H1 (cell line): Measurements from ENCODE around the gene LPP. TPM values are rescaled to one million over a fixed set of nuclear protein-coding genes. Genes with fewer than 3 reads are reported as not detected.

Experiments used
- CTCF ChIA-PET: fragments of 300-600 bp; sonication (Branson Sonifier 250); formaldehyde crosslinking; loops from one replicate; lab custom pipeline; 2021; ENCODE audit not compliant: partially characterized antibody; lab: Charles Lee
- POLR2A ChIA-PET: fragments of 300-600 bp; sonication (Branson Sonifier 250); formaldehyde crosslinking; loops from one replicate; lab custom pipeline; 2021; ENCODE audit warnings: inconsistent platforms; ENCODE audit not compliant: partially characterized antibody; lab: Charles Lee
- DNase-seq, 2 experiments: peaks; one replicate each; pipeline versions ENCODE4 v3.0.0 to v3.0.0-alpha.2; 2010 to 2022; ENCODE audit warnings: low spot score in 2 of 2, low read depth in 1 of 2, mixed read lengths in 1 of 2
- FAIRE-seq: peaks from 2 replicates; lab custom pipeline; 2011; peaks lifted over from hg19 to GRCh38; lab: Jason Lieb, UNC
- H2AFZ ChIP-seq: 2 replicates; pipeline ENCODE4 v1.8.1; 2012; ENCODE audit warnings: low read length, inconsistent platforms
- H2AK5ac ChIP-seq: 2 replicates; pipeline ENCODE4 v1.6.1; 2013; ENCODE audit warnings: low read depth, low read length
- H2BK120ac ChIP-seq: replicated peaks from 2 replicates; pipeline ENCODE3; 2013; ENCODE audit warnings: low read depth, low read length, inconsistent platforms
- H2BK12ac ChIP-seq: 2 replicates; pipeline ENCODE4 v1.6.1; 2013; ENCODE audit warnings: low read depth, low read length
- H2BK15ac ChIP-seq: 2 replicates; pipeline ENCODE4 v1.6.1; 2013; ENCODE audit warnings: low read length
- H2BK20ac ChIP-seq: 2 replicates; pipeline ENCODE4 v1.6.1; 2013; ENCODE audit warnings: low read length
- H2BK5ac ChIP-seq: 2 replicates; pipeline ENCODE4 v1.6.1; 2013; ENCODE audit warnings: low read depth, low read length
- H3K14ac ChIP-seq: 2 replicates; pipeline ENCODE4 v1.6.1; 2013; ENCODE audit warnings: inconsistent platforms; ENCODE audit not compliant: insufficient read length
- H3K18ac ChIP-seq: 2 replicates; pipeline ENCODE4 v1.6.1; 2013; ENCODE audit warnings: low read length; ENCODE audit errors: extremely low read depth
- H3K23ac ChIP-seq: 2 replicates; pipeline ENCODE4 v1.6.1; 2013; ENCODE audit warnings: inconsistent platforms; ENCODE audit not compliant: insufficient read length
- H3K23me2 ChIP-seq: 2 replicates; pipeline ENCODE4 v1.6.1; 2013; ENCODE audit warnings: low read depth, low read length
- H3K27ac ChIP-seq: 2 replicates; pipeline ENCODE4 v1.6.1; 2011; ENCODE audit warnings: low read depth, low read length, inconsistent platforms
- H3K27me3 ChIP-seq, 4 experiments: replicated peaks in 1 of 4; 1 replicate in 1 of 4; 2 replicates in 3 of 4; pipeline versions ENCODE4 v1.6.1 to v1.8.1; 2011 to 2013; ENCODE audit warnings: low read length in 3 of 4, mild to moderate bottlenecking in 3 of 4, inconsistent platforms in 2 of 4, mixed read lengths in 2 of 4, moderate library complexity in 1 of 4; ENCODE audit not compliant: control insufficient read depth in 3 of 4, insufficient read depth in 3 of 4; ENCODE audit errors: extremely low read depth in 1 of 4
- H3K36me3 ChIP-seq, 4 experiments: 2 replicates each; pipeline versions ENCODE4 v1.6.1 to v1.8.1; 2011 to 2013; ENCODE audit warnings: mild to moderate bottlenecking in 4 of 4, low read length in 3 of 4, moderate library complexity in 2 of 4, control low read depth in 1 of 4, inconsistent platforms in 1 of 4; ENCODE audit not compliant: insufficient read depth in 4 of 4, control insufficient read depth in 2 of 4
- H3K4ac ChIP-seq: replicated peaks from 2 replicates; pipeline ENCODE3; 2013; ENCODE audit warnings: low read length, low read depth, mixed read lengths, inconsistent platforms; ENCODE audit not compliant: insufficient read length
- H3K4me1 ChIP-seq, 4 experiments: replicated peaks in 1 of 4; 1 replicate in 1 of 4; 2 replicates in 3 of 4; pipeline versions ENCODE4 v1.6.1 to v1.8.1; 2011 to 2013; ENCODE audit warnings: low read length in 3 of 4, inconsistent platforms in 2 of 4, mixed read lengths in 1 of 4; ENCODE audit not compliant: insufficient read depth in 4 of 4, control insufficient read depth in 3 of 4
- H3K4me2 ChIP-seq, 2 experiments: 2 replicates each; pipeline versions ENCODE4 v1.6.1 to v1.8.1; 2011 to 2013; ENCODE audit warnings: low read depth in 2 of 2, low read length in 2 of 2, control low read depth in 1 of 2, inconsistent platforms in 1 of 2, mild to moderate bottlenecking in 1 of 2; ENCODE audit not compliant: insufficient read depth in 1 of 2
- H3K4me3 ChIP-seq, 4 experiments: fragments of 200-600, 300-600 bp in 1 of 4; sonication (generic), shearing (Covaris generic), sonication (Bioruptor Twin) in 1 of 4; 2 replicates each; pipeline versions ENCODE4 v1.5.1 to v1.8.1; 2011 to 2016; ENCODE audit warnings: low read length in 4 of 4, low read depth in 3 of 4, control low read depth in 2 of 4, inconsistent platforms in 2 of 4, mild to moderate bottlenecking in 2 of 4, mixed read lengths in 1 of 4, moderate library complexity in 1 of 4; ENCODE audit not compliant: insufficient read depth in 2 of 4; ENCODE audit errors: extremely low read depth in 1 of 4
- H3K56ac ChIP-seq: replicated peaks from 2 replicates; pipeline ENCODE3; 2013; ENCODE audit warnings: low read depth, mild to moderate bottlenecking, mixed read lengths, low read length, inconsistent platforms; ENCODE audit not compliant: insufficient read length
- H3K79me1 ChIP-seq: 2 replicates; pipeline ENCODE4 v1.6.1; 2013; ENCODE audit warnings: low read depth, low read length, control low read depth
- H3K79me2 ChIP-seq, 2 experiments: 2 replicates each; pipeline versions ENCODE4 v1.6.1 to v1.8.1; 2012 to 2013; ENCODE audit warnings: low read length in 2 of 2, mild to moderate bottlenecking in 2 of 2, inconsistent platforms in 1 of 2; ENCODE audit not compliant: insufficient read depth in 2 of 2, control insufficient read depth in 1 of 2
- H3K9ac ChIP-seq, 4 experiments: replicated peaks in 1 of 4; 1 replicate in 1 of 4; 2 replicates in 3 of 4; pipeline versions ENCODE4 v1.6.1 to v1.8.1; 2011 to 2013; ENCODE audit warnings: low read depth in 3 of 4, low read length in 3 of 4, control low read depth in 2 of 4, mild to moderate bottlenecking in 2 of 4, moderate library complexity in 2 of 4, inconsistent platforms in 1 of 4; ENCODE audit errors: extremely low read depth in 1 of 4
- H3K9me3 ChIP-seq, 2 experiments: 2 replicates each; pipeline versions ENCODE4 v1.6.1 to v1.8.1; 2012 to 2013; ENCODE audit warnings: mild to moderate bottlenecking in 2 of 2, moderate library complexity in 2 of 2, control low read depth in 1 of 2, inconsistent platforms in 1 of 2, low read depth in 1 of 2, low read length in 1 of 2, mixed read lengths in 1 of 2; ENCODE audit not compliant: insufficient read depth in 2 of 2
- H4K20me1 ChIP-seq, 2 experiments: replicated peaks in 1 of 2; 2 replicates each; pipeline versions ENCODE3 to v1.8.1; 2011 to 2013; ENCODE audit warnings: inconsistent platforms in 2 of 2, low read length in 2 of 2, mild to moderate bottlenecking in 1 of 2; ENCODE audit not compliant: insufficient read depth in 2 of 2, control insufficient read depth in 1 of 2
- H4K5ac ChIP-seq: 2 replicates; pipeline ENCODE4 v1.6.1; 2013; ENCODE audit warnings: low read length, low read depth, mixed read lengths, inconsistent platforms; ENCODE audit not compliant: insufficient read length
- H4K8ac ChIP-seq: 2 replicates; pipeline ENCODE4 v1.8.0; 2013; ENCODE audit warnings: mild to moderate bottlenecking, moderate library complexity, low read length, inconsistent platforms; ENCODE audit not compliant: insufficient read depth; ENCODE audit errors: extremely low read depth
- H4K91ac ChIP-seq: replicated peaks from 2 replicates; pipeline ENCODE3; 2013; ENCODE audit warnings: low read length, mixed read lengths, inconsistent platforms; ENCODE audit not compliant: insufficient read length
- ASH2L ChIP-seq: fragments of 200-600, 300-600 bp; sonication (generic); IDR thresholded peaks from one replicate; pipeline ENCODE4 v1.7.1; 2017; ENCODE audit warnings: low read length
- CBX8 ChIP-seq: fragments of 300-800, 300-1000 bp; sonication (generic); IDR thresholded peaks from 2 replicates; pipeline ENCODE4 v1.7.1; 2016; ENCODE audit warnings: low read depth, low read length, borderline replicate concordance
- CEBPB ChIP-seq: IDR thresholded peaks from 2 replicates; pipeline ENCODE4 v1.6.1; 2012; ENCODE audit warnings: low read depth, low read length
- CHD1 ChIP-seq: IDR thresholded peaks from 2 replicates; pipeline ENCODE4 v1.6.1; 2012; ENCODE audit warnings: low read depth, low read length, improper control_type of control experiment
- CHD2 ChIP-seq: IDR thresholded peaks from 2 replicates; pipeline ENCODE4 v1.6.1; 2012; ENCODE audit warnings: low read length, improper control_type of control experiment
- GTF2F1 ChIP-seq: IDR thresholded peaks from 2 replicates; pipeline ENCODE4 v1.6.1; 2012; ENCODE audit warnings: low read depth, low read length, improper control_type of control experiment, borderline replicate concordance
- JUND ChIP-seq: IDR thresholded peaks from 2 replicates; pipeline ENCODE4 v1.6.1; 2011; ENCODE audit warnings: mild to moderate bottlenecking, improper control_type of control experiment, low read length
- KDM1A ChIP-seq: fragments of 200-600, 300-600 bp; sonication (generic); IDR thresholded peaks from 2 replicates; pipeline ENCODE4 v1.7.1; 2016; ENCODE audit warnings: mild to moderate bottlenecking, low read length, borderline replicate concordance
- KDM5A ChIP-seq: fragments of 200-600 bp; IDR thresholded peaks from 2 replicates; pipeline ENCODE4 v1.7.1; 2012; ENCODE audit warnings: mild to moderate bottlenecking, low read length, inconsistent platforms, mixed read lengths
- NRF1 ChIP-seq: IDR thresholded peaks from 2 replicates; pipeline ENCODE4 v1.6.1; 2011; ENCODE audit warnings: mild to moderate bottlenecking, low read depth, low read length, improper control_type of control experiment
- SIX5 ChIP-seq: IDR thresholded peaks from 2 replicates; pipeline ENCODE4 v1.6.1; 2011; ENCODE audit warnings: mild to moderate bottlenecking, low read depth, low read length
- SUZ12 ChIP-seq: fragments of 200-600 bp; sonication (generic); IDR thresholded peaks from 2 replicates; pipeline ENCODE4 v1.6.1; 2012; ENCODE audit warnings: mild to moderate bottlenecking, inconsistent platforms, low read length, moderate library complexity, mixed read lengths
- WGBS, 2 experiments: shearing (Covaris generic) in 1 of 2; methylation state at CpG; one replicate each; pipeline versions ENCODE4 v1.1.6 to v1.1.7; 2013 to 2015; ENCODE audit warnings: low lambda C conversion rate in 2 of 2, mixed read lengths in 2 of 2, inconsistent platforms in 1 of 2, low coverage in 1 of 2, missing lambda C conversion rate in 1 of 2; ENCODE audit not compliant: insufficient replicate concordance in 2 of 2, insufficient coverage in 1 of 2, insufficient read length in 1 of 2; ENCODE audit errors: extremely low coverage in 1 of 2, missing lambda C conversion rate in 1 of 2; 5-methylcytosine and 5-hydroxymethylcytosine counted together
- polyA plus RNA-seq, 7 experiments: library from polyadenylated mRNA; depleted of rRNA in 3 of 7; stranded (reverse) in 5 of 7; unstranded in 2 of 7; fragments of >200 nt in 5 of 7; fragments of 200-250 nt in 2 of 7; gene quantifications; 1 replicate in 5 of 7; 2 replicates in 1 of 7; 4 replicates in 1 of 7; pipeline versions ENCODE4 v1.2.1 to v1.2.3, GENCODE V29; 2011 to 2013; ENCODE audit warnings: missing spikeins in 2 of 7, mixed read lengths in 2 of 7
- total RNA-seq: library from RNA; stranded (reverse); fragmentation: NEBNext Ultra II Directional; extraction: Animal tissue kit (Norgen Biotek cat#: 25700); gene quantifications from 2 replicates; pipeline ENCODE4 v1.2.1, GENCODE V29; 2021

LPP gene
- total and polyA plus RNA-seq, 2 of the 8 experiments (the other 6 are each of a cell fraction or from before 2014, with no cell fraction given), result 10.0 to 53.3 TPM

DNA sequence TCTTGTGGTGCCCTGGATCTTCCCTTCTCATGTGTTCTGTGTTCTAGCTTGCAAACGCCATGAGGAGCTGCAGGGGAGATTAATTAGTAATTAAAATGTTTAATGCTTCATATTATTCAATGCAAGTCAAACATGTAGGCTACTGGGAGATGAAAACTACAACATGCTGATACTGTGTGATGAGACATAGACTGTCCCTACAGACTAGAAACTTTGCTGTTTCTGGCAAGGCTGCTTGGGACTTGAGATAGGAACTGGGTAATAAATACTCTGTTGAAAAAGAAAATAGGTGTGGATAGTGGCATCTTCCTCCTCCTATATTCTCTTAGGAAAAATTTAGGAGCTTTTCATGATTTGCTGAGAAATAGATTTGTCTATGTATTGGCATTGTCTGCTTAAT lies 379.2 kb downstream of the LPP start:
- no peak overlapping the region for H2BK5ac ChIP-seq
- no peak overlapping the region for H3K27ac ChIP-seq
- DNase-seq (no peak), FAIRE-seq (no peak)
- 0 out of 7 replicates have a peak, but pooled peaks cover 0 to 2% (median 0%) of the 10 kb centered on the region in 4 experiments for H3K4me1 ChIP-seq
- H3K36me3 ChIP-seq, result no peaks in the 10 kb centered on the region
- no peak overlapping the region for H2BK15ac ChIP-seq
- H3K79me2 ChIP-seq, result no peaks in the 10 kb centered on the region
- H4K91ac ChIP-seq, result no peak overlapping the region
- H4K20me1 ChIP-seq, result no peaks in the 10 kb centered on the region
- POLR2A ChIA-PET, result interaction anchor here (1.0 to 1.1 kb wide), 2 partner anchors 13 to 22 kb away, joined by 3 read pairs; no protein-coding TSS in a partner anchor
- no peaks in the 10 kb centered on the region for H3K79me1 ChIP-seq
- no peak overlapping the region for H3K18ac ChIP-seq
- H2BK120ac ChIP-seq, result no peak overlapping the region
- H2AK5ac ChIP-seq, result no peak overlapping the region
- no peak overlapping the region for H3K56ac ChIP-seq
- no peak overlapping the region for H3K23ac ChIP-seq
- no peaks in the 10 kb centered on the region for H3K9me3 ChIP-seq
- no peaks in the 10 kb centered on the region for H3K27me3 ChIP-seq
- no peak overlapping the region for H2BK20ac ChIP-seq
- H3K14ac ChIP-seq, result no peak overlapping the region
- CTCF ChIA-PET, result interaction anchor here (0.9 to 2.2 kb wide), 2 partner anchors 8 to 131 kb away, joined by 3 to 5 read pairs; no protein-coding TSS in a partner anchor
- H3K23me2 ChIP-seq, result no peaks in the 10 kb centered on the region
- H2AFZ ChIP-seq, result no peak overlapping the region
- no peak overlapping the region for H4K8ac ChIP-seq
- H3K4ac ChIP-seq, result no peak overlapping the region
- WGBS, 2 experiments, result 84% methylated on average over 1 of the region's 1 CpG; no CpG with 5 or more reads in 1 of the 2 experiments
- no peak overlapping the region for H3K4me3 ChIP-seq
- H3K9ac ChIP-seq, result no peak overlapping the region
- H4K5ac ChIP-seq, result no peak overlapping the region
- no peak overlapping the region for H3K4me2 ChIP-seq
- H2BK12ac ChIP-seq, result no peak overlapping the region
- TF ChIP-seq CHD2 (no peak), KDM1A (no peak), SUZ12 (no peak), CEBPB (no peak), CBX8 (no peak), CHD1 (no peak), NRF1 (no peak), KDM5A (no peak), ASH2L (no peak), JUND (no peak), GTF2F1 (no peak), SIX5 (no peak)
